ENCODE measurements around the gene MFSD1. TPM values are rescaled to one million over a fixed set of nuclear protein-coding genes. Genes with fewer than 3 reads are reported as not detected.

MFSD1 gene
- polyA plus RNA-seq, 1 experiment: 89.9 TPM

GRCh38 chr3:158804441-158804840, 2.6 kb downstream of the MFSD1 start:
- TF ChIP-seq CTCF (IDR thresholded peaks at IDR 0.05; ENCODE audit: low read depth, low read length): no peak
- no peak for DNase-seq (ENCODE audit: low read depth, low spot score)
- no peak overlapping the region for H3K27ac ChIP-seq (ENCODE audit: low read depth, low read length)
- ChIA-PET POLR2A (no interaction called here), CTCF (interaction anchor here (4.9 kb wide), 1 partner anchor 145 kb away, joined by 33 read pairs; no protein-coding TSS in a partner anchor)
- no peaks in the 10 kb centered on the region for H3K9me3 ChIP-seq (ENCODE audit: control insufficient read depth, insufficient read depth, low read length)
- H3K4me3 ChIP-seq (ENCODE audit: low read depth, low read length): no peak overlapping the region
- no peaks in the 10 kb centered on the region for H3K27me3 ChIP-seq (ENCODE audit: control insufficient read depth, insufficient read depth, low read length)

GRCh38 chr3:158808697-158809096, 6.8 kb downstream of the MFSD1 start:
- POLR2A ChIA-PET: no interaction called here
- no peak overlapping the region for H3K27ac ChIP-seq (ENCODE audit: low read depth, low read length)
- no peak for DNase-seq (ENCODE audit: low read depth, low spot score)
- no peak for TF ChIP-seq CTCF (IDR thresholded peaks at IDR 0.05; ENCODE audit: low read depth, low read length)
- no peaks in the 10 kb centered on the region for H3K9me3 ChIP-seq (ENCODE audit: control insufficient read depth, insufficient read depth, low read length)
- H3K4me3 ChIP-seq (ENCODE audit: low read depth, low read length): no peak overlapping the region
- CTCF ChIA-PET: interaction anchor here (1.2 to 1.5 kb wide), 2 partner anchors 149 to 270 kb away, joined by 3 to 4 read pairs; no protein-coding TSS in a partner anchor
- H3K27me3 ChIP-seq (ENCODE audit: control insufficient read depth, insufficient read depth, low read length): no peaks in the 10 kb centered on the region

GRCh38 chr3:158809642-158810041, 7.8 kb downstream of the MFSD1 start:
- Histone ChIP-seq H3K27me3 (ENCODE audit: control insufficient read depth, insufficient read depth, low read length) (no peaks in the 10 kb centered on the region), H3K27ac (ENCODE audit: low read depth, low read length) (no peak overlapping the region), H3K9me3 (ENCODE audit: control insufficient read depth, insufficient read depth, low read length) (no peaks in the 10 kb centered on the region), H3K4me3 (ENCODE audit: low read depth, low read length) (no peak overlapping the region)
- CTCF ChIA-PET: no interaction called here
- DNase-seq (ENCODE audit: low read depth, low spot score): no peak
- POLR2A ChIA-PET: no interaction called here
- TF ChIP-seq CTCF (IDR thresholded peaks at IDR 0.05; ENCODE audit: low read depth, low read length): no peak

- no peaks in the 10 kb centered on the region for H3K27me3 ChIP-seq (ENCODE audit: control insufficient read depth, insufficient read depth, low read length)
- ChIA-PET POLR2A (no interaction called here), CTCF (interaction anchor here (0.6 kb wide), 1 partner anchor 167 kb away, joined by 5 read pairs; no protein-coding TSS in a partner anchor)
- no peak overlapping the region for H3K27ac ChIP-seq (ENCODE audit: low read depth, low read length)
- H3K4me3 ChIP-seq (ENCODE audit: low read depth, low read length): no peak overlapping the region
- no peaks in the 10 kb centered on the region for H3K9me3 ChIP-seq (ENCODE audit: control insufficient read depth, insufficient read depth, low read length)
- no peak for TF ChIP-seq CTCF (IDR thresholded peaks at IDR 0.05; ENCODE audit: low read depth, low read length)
- no peak for DNase-seq (ENCODE audit: low read depth, low spot score)
These were observed 9.2 kb downstream of the MFSD1 start for GRCh38 chr3:158810823-158811724.

GRCh38 chr3:158819282-158819681, 17.4 kb downstream of the MFSD1 start:
- no peak for TF ChIP-seq CTCF (IDR thresholded peaks at IDR 0.05; ENCODE audit: low read depth, low read length)
- CTCF ChIA-PET: interaction anchor here (0.7 to 1.6 kb wide), 2 partner anchors 23 to 175 kb away, joined by 3 read pairs; partner anchors contain the start of gene GFM1
- DNase-seq (ENCODE audit: low read depth, low spot score): no peak

More at GRCh38 chr3:158819282-158819681, 17.4 kb downstream of the MFSD1 start:
- no peak overlapping the region for H3K27ac ChIP-seq (ENCODE audit: low read depth, low read length)
- POLR2A ChIA-PET: no interaction called here
- no peak overlapping the region for H3K4me3 ChIP-seq (ENCODE audit: low read depth, low read length)
- no peaks in the 10 kb centered on the region for H3K9me3 ChIP-seq (ENCODE audit: control insufficient read depth, insufficient read depth, low read length)
- no peaks in the 10 kb centered on the region for H3K27me3 ChIP-seq (ENCODE audit: control insufficient read depth, insufficient read depth, low read length)

All from AG04450 (cell line).